ENCODE measurements around the gene ABHD15.

ABHD15 gene

DNA sequence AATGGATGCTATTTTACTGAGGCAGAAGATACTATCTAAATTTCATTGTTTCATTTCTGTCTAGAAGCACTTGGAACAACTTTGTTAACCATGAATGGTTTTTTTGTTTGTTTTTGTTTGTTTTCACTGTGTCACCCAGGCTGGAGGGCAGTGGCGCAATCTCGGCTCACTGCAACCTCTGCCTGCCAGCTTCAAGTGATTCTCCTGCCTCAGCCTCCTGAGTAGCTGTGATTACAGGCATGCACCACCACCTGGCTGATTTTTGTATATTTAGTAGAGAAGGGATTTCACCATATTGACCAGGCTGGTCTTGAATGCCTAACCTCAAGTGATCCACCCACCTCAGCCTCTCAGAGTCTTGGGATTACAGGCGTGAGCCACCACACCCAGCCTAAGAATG is 40.5 kb downstream of the ABHD15 start:
- Histone ChIP-seq H3K27ac (ENCODE audit: low read depth, low read length) (no peak overlapping the region), H3K9me3 (ENCODE audit: control insufficient read depth, insufficient read depth, low read length) (no peaks in the 10 kb centered on the region), H3K36me3 (ENCODE audit: control insufficient read depth, low read length) (peaks cover 55% of the 10 kb centered on the region), H3K4me3 (ENCODE audit: low read length) (no peak overlapping the region), H4K20me1 (ENCODE audit: control insufficient read depth, insufficient read depth, low read depth, low read length) (no peaks in the 10 kb centered on the region), H3F3A (ENCODE audit: control insufficient read depth, insufficient read depth) (no peaks in the 10 kb centered on the region), H3K4me2 (ENCODE audit: low read length) (no peak overlapping the region), H3K79me2 (ENCODE audit: control insufficient read depth, low read length) (no peaks in the 10 kb centered on the region), H3K27me3 (ENCODE audit: control insufficient read depth, low read length) (no peaks in the 10 kb centered on the region), H3K4me1 (ENCODE audit: control insufficient read depth, low read length) (no peaks in the 10 kb centered on the region), H3K9me2 (replicated peaks; ENCODE audit: control insufficient read depth, low read length) (no peaks in the 10 kb centered on the region)
- TF ChIP-seq CTCF (IDR thresholded peaks at IDR 0.05; ENCODE audit: low read depth, low read length, poor library complexity, severe bottlenecking), result no peak

GRCh38 chr17:29524692-29525091 is 42.1 kb downstream of the ABHD15 start:
- H3K36me3 ChIP-seq (ENCODE audit: control insufficient read depth, low read length), result peaks cover 56% of the 10 kb centered on the region

GRCh38 chr17:29518359-29518758 is 48.5 kb downstream of the ABHD15 start:
- Histone ChIP-seq H3K4me1 (ENCODE audit: control insufficient read depth, low read length) (no peaks in the 10 kb centered on the region), H3K27ac (ENCODE audit: low read depth, low read length) (no peak overlapping the region), H3K36me3 (ENCODE audit: control insufficient read depth, low read length) (peaks cover 63% of the 10 kb centered on the region), H3K79me2 (ENCODE audit: control insufficient read depth, low read length) (no peaks in the 10 kb centered on the region), H3F3A (ENCODE audit: control insufficient read depth, insufficient read depth) (peaks cover 3% of the 10 kb centered on the region; the same call in 1 of the 2 replicates), H3K9me2 (replicated peaks; ENCODE audit: control insufficient read depth, low read length) (no peaks in the 10 kb centered on the region), H3K9me3 (ENCODE audit: control insufficient read depth, insufficient read depth, low read length) (no peaks in the 10 kb centered on the region), H3K27me3 (ENCODE audit: control insufficient read depth, low read length) (no peaks in the 10 kb centered on the region), H4K20me1 (ENCODE audit: control insufficient read depth, insufficient read depth, low read depth, low read length) (no peaks in the 10 kb centered on the region), H3K4me3 (ENCODE audit: low read length) (no peak overlapping the region), H3K4me2 (ENCODE audit: low read length) (no peak overlapping the region)
- TF ChIP-seq CTCF (IDR thresholded peaks at IDR 0.05; ENCODE audit: low read depth, low read length, poor library complexity, severe bottlenecking) (no peak), EZH2phosphoT487 (IDR thresholded peaks at IDR 0.05; ENCODE audit: borderline replicate concordance, low read length) (no peak)

More at GRCh38 chr17:29524692-29525091, 42.1 kb downstream of the ABHD15 start:
- no peaks in the 10 kb centered on the region for H3K9me2 ChIP-seq (replicated peaks; ENCODE audit: control insufficient read depth, low read length)
- H3K4me2 ChIP-seq (ENCODE audit: low read length), result no peak overlapping the region
- H3K79me2 ChIP-seq (ENCODE audit: control insufficient read depth, low read length), result no peaks in the 10 kb centered on the region
- H3K4me3 ChIP-seq (ENCODE audit: low read length), result no peak overlapping the region
- H3K4me1 ChIP-seq (ENCODE audit: control insufficient read depth, low read length), result no peaks in the 10 kb centered on the region
- no peaks in the 10 kb centered on the region for H4K20me1 ChIP-seq (ENCODE audit: control insufficient read depth, insufficient read depth, low read depth, low read length)
- H3K27ac ChIP-seq (ENCODE audit: low read depth, low read length), result no peak overlapping the region
- no peak for TF ChIP-seq EZH2phosphoT487 (IDR thresholded peaks at IDR 0.05; ENCODE audit: borderline replicate concordance, low read length)
- TF ChIP-seq CTCF (IDR thresholded peaks at IDR 0.05; ENCODE audit: low read depth, low read length, poor library complexity, severe bottlenecking), result no peak
- H3K27me3 ChIP-seq (ENCODE audit: control insufficient read depth, low read length), result no peaks in the 10 kb centered on the region
- no peaks in the 10 kb centered on the region for H3K9me3 ChIP-seq (ENCODE audit: control insufficient read depth, insufficient read depth, low read length)
- peaks cover 3% of the 10 kb centered on the region; the same call in 1 of the 2 replicates for H3F3A ChIP-seq (ENCODE audit: control insufficient read depth, insufficient read depth)

DNA sequence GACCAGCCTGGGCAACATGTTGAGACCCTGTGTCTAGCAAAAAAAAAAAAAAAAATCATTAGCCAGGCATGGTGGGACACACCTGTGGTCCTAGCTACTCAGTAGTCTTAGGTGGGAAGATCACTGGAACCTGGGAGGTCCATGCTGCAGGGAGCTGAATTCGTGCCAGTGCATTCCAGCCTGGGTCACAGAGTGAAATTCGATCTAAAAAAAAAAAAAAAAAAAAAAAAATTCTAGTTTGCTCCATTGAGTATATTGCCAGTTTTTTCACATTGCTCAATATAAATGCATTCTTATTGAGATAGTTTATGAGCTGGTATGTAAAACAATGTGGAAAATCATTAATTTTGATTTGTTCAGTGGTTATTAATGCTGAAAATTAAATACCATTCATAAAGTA is 52.0 kb downstream of the ABHD15 start:
- Histone ChIP-seq H3K4me2 (ENCODE audit: low read length) (no peak overlapping the region), H3K79me2 (ENCODE audit: control insufficient read depth, low read length) (no peaks in the 10 kb centered on the region), H3F3A (ENCODE audit: control insufficient read depth, insufficient read depth) (no peaks in the 10 kb centered on the region), H3K27ac (ENCODE audit: low read depth, low read length) (no peak overlapping the region), H4K20me1 (ENCODE audit: control insufficient read depth, insufficient read depth, low read depth, low read length) (no peaks in the 10 kb centered on the region), H3K4me3 (ENCODE audit: low read length) (no peak overlapping the region), H3K9me2 (replicated peaks; ENCODE audit: control insufficient read depth, low read length) (no peaks in the 10 kb centered on the region), H3K4me1 (ENCODE audit: control insufficient read depth, low read length) (peaks cover 12% of the 10 kb centered on the region), H3K27me3 (ENCODE audit: control insufficient read depth, low read length) (no peaks in the 10 kb centered on the region), H3K36me3 (ENCODE audit: control insufficient read depth, low read length) (peaks cover 67% of the 10 kb centered on the region), H3K9me3 (ENCODE audit: control insufficient read depth, insufficient read depth, low read length) (no peaks in the 10 kb centered on the region)
- TF ChIP-seq CTCF (IDR thresholded peaks at IDR 0.05; ENCODE audit: low read depth, low read length, poor library complexity, severe bottlenecking) (no peak), EZH2phosphoT487 (IDR thresholded peaks at IDR 0.05; ENCODE audit: borderline replicate concordance, low read length) (no peak)

Measured in DOHH2 (cell line).